Adrenal gland (tissue), 5 donors: ENCODE data around the gene PCDH7.

Source experiments
- CTCF ChIP-seq, 6 experiments: fragments of 450-650 bp in 4 of 6; fragments of 200-600 bp in 2 of 6; sonication (generic) in 1 of 6; IDR thresholded peaks; 1 replicate in 5 of 6; 2 replicates in 1 of 6; pipeline versions ENCODE4 v1.5.1 to v1.8.0; 2016 to 2021; ENCODE audit warnings: antibody characterized with exemption in 6 of 6, mild to moderate bottlenecking in 2 of 6, moderate library complexity in 1 of 6
- POLR2A ChIP-seq, 2 donors: fragments of 450-650 bp; IDR thresholded peaks; one replicate each; pipeline ENCODE4 v1.6.1; 2017; ENCODE audit warnings: antibody characterized with exemption in 2 of 2, mild to moderate bottlenecking in 2 of 2, moderate library complexity in 1 of 2
- donor health status: DM: no; HTN: no; CAD: no.

- TF ChIP-seq CTCF (IDR thresholded peaks at IDR 0.05) (no peak), POLR2A (IDR thresholded peaks at IDR 0.05) (no peak)
These were observed 2.1 kb upstream of the PCDH7 start for GRCh38 chr4:30718021-30718542.
